Measurements from ENCODE around the gene PEX14.

DNA sequence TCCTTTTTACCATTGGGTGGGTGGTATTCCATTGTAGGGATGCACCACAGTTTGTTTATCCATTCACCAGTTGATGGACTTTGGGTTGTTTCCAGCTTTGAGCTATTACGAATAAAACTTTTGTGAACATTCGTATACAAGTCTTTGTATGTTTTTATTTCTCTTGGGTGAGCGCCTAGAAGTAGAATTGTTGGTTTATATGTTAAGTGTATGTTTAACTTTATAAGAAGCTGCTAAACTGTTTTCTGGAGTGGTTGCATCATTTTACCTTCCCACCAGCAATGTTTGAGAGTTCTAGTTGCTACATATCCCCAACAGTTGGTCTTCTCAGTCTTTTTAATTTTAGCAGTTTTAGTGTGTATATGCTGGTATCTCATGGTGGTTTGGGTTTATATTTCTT, 132.5 kb downstream of the PEX14 start:
- TF ChIP-seq, protein P1, sequence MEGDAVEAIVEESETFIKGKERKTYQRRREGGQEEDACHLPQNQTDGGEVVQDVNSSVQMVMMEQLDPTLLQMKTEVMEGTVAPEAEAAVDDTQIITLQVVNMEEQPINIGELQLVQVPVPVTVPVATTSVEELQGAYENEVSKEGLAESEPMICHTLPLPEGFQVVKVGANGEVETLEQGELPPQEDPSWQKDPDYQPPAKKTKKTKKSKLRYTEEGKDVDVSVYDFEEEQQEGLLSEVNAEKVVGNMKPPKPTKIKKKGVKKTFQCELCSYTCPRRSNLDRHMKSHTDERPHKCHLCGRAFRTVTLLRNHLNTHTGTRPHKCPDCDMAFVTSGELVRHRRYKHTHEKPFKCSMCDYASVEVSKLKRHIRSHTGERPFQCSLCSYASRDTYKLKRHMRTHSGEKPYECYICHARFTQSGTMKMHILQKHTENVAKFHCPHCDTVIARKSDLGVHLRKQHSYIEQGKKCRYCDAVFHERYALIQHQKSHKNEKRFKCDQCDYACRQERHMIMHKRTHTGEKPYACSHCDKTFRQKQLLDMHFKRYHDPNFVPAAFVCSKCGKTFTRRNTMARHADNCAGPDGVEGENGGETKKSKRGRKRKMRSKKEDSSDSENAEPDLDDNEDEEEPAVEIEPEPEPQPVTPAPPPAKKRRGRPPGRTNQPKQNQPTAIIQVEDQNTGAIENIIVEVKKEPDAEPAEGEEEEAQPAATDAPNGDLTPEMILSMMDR (conservative IDR thresholded peaks at IDR 0.05; ENCODE audit: low read depth in 2 of 2): no peak
- no peak for TF ChIP-seq POLR2AphosphoS5 (IDR thresholded peaks at IDR 0.05; ENCODE audit: low read depth)

All from GM23338 (cell line).